HTERT RPE-1 (cell line): Measurements from ENCODE around the gene ENDOV.

Source experiments
- in situ Hi-C: fragments of 300-500 bp; cut with MboI; formaldehyde crosslinking; loops from 4 replicates; pipeline ENCODE4 v1.14.3; 2020; ENCODE audit warnings: low sequenced_read_pairs

Gene ENDOV

GRCh38 chr17:80430446-80431245, 15.7 kb downstream of the ENDOV start:
- in situ Hi-C loops, result no loop called here

- in situ Hi-C loops, result no loop called here
These were observed 16.6 kb downstream of the ENDOV start for GRCh38 chr17:80431246-80432195.

GRCh38 chr17:80432350-80432955, 17.5 kb downstream of the ENDOV start:
- in situ Hi-C loops, result no loop called here

- in situ Hi-C loops, result no loop called here
These were observed 18.1 kb downstream of the ENDOV start for GRCh38 chr17:80432961-80433550.

- in situ Hi-C loops, result no loop called here
These were observed 19.1 kb downstream of the ENDOV start for GRCh38 chr17:80433916-80434666.

GRCh38 chr17:80437532-80437931, 22.6 kb downstream of the ENDOV start:
- in situ Hi-C loops, result no loop called here

GRCh38 chr17:80438806-80439205, 23.8 kb downstream of the ENDOV start:
- in situ Hi-C loops, result no loop called here

GRCh38 chr17:80439499-80439898, 24.5 kb downstream of the ENDOV start:
- in situ Hi-C loops, result no loop called here

- in situ Hi-C loops, result no loop called here
These were observed 26.2 kb downstream of the ENDOV start for GRCh38 chr17:80441133-80441578.

- in situ Hi-C loops, result no loop called here
These were observed 26.8 kb downstream of the ENDOV start for GRCh38 chr17:80441598-80442322.

GRCh38 chr17:80442323-80442659, 27.3 kb downstream of the ENDOV start:
- in situ Hi-C loops, result no loop called here

GRCh38 chr17:80442764-80443163, 27.8 kb downstream of the ENDOV start:
- in situ Hi-C loops, result no loop called here

GRCh38 chr17:80443498-80443897, 28.5 kb downstream of the ENDOV start:
- in situ Hi-C loops, result no loop called here

- in situ Hi-C loops, result no loop called here
These were observed 29.1 kb downstream of the ENDOV start for GRCh38 chr17:80443916-80444643.

- in situ Hi-C loops, result no loop called here
These were observed 29.6 kb downstream of the ENDOV start for GRCh38 chr17:80444644-80444979.

GRCh38 chr17:80445007-80445725, 30.2 kb downstream of the ENDOV start:
- in situ Hi-C loops, result no loop called here

GRCh38 chr17:80445726-80446110, 30.8 kb downstream of the ENDOV start:
- in situ Hi-C loops, result no loop called here

GRCh38 chr17:80446645-80447405, 31.9 kb downstream of the ENDOV start:
- in situ Hi-C loops, result no loop called here
